Measurements from ENCODE around the gene CA4.
"Not testable (repeated sequence)": the region's sequence is repeated elsewhere in the genome, so short reads cannot be mapped to it uniquely, and the experiment has no call there.

CA4 gene

GRCh38 chr17:60174035-60174434, 24.3 kb downstream of the CA4 start:
- no peak for DNase-seq (ENCODE audit: low read depth)

GRCh38 chr17:60174767-60175166, 25.0 kb downstream of the CA4 start:
- DNase-seq (ENCODE audit: low read depth) = peak; percentile 9

- DNase-seq (ENCODE audit: low read depth) = not testable (repeated sequence)
Observed at GRCh38 chr17:60176763-60177162, 27.0 kb downstream of the CA4 start.

GRCh38 chr17:60178180-60178579, 28.4 kb downstream of the CA4 start:
- DNase-seq (ENCODE audit: low read depth) = not testable (repeated sequence)

- DNase-seq (ENCODE audit: low read depth) = not testable (repeated sequence)
Observed at GRCh38 chr17:60180380-60180779, 30.6 kb downstream of the CA4 start.

GRCh38 chr17:60186372-60186771, 36.6 kb downstream of the CA4 start:
- DNase-seq (ENCODE audit: low read depth) = not testable (repeated sequence)

- DNase-seq (ENCODE audit: low read depth) = peak; percentile 17
Observed at GRCh38 chr17:60186846-60187745, 37.3 kb downstream of the CA4 start.

GRCh38 chr17:60188759-60189158, 39.0 kb downstream of the CA4 start:
- no peak for DNase-seq (ENCODE audit: low read depth)

- not testable (repeated sequence) for DNase-seq (ENCODE audit: low read depth)
Observed at GRCh38 chr17:60190032-60190431, 40.3 kb downstream of the CA4 start.

GRCh38 chr17:60193032-60193431, 43.3 kb downstream of the CA4 start:
- not testable (repeated sequence) for DNase-seq (ENCODE audit: low read depth)

GRCh38 chr17:60193482-60193881, 43.7 kb downstream of the CA4 start:
- DNase-seq (ENCODE audit: low read depth) = no peak

GRCh38 chr17:60194141-60194540, 44.4 kb downstream of the CA4 start:
- not testable (repeated sequence) for DNase-seq (ENCODE audit: low read depth)

- not testable (repeated sequence) for DNase-seq (ENCODE audit: low read depth)
Observed at GRCh38 chr17:60198630-60199029, 48.9 kb downstream of the CA4 start.

GRCh38 chr17:60205782-60206181, 56.0 kb downstream of the CA4 start:
- DNase-seq (ENCODE audit: low read depth) = not testable (repeated sequence)

- not testable (repeated sequence) for DNase-seq (ENCODE audit: low read depth)
Observed at GRCh38 chr17:60208302-60208701, 58.5 kb downstream of the CA4 start.

Measured in stromal cell of bone marrow (primary cell).